ENCODE data around the gene HS3ST3B1.

- no peak for TF ChIP-seq CTCF (IDR thresholded peaks at IDR 0.05)
- no peak for TF ChIP-seq POLR2A (IDR thresholded peaks at IDR 0.05)
Measured at GRCh38 chr17:14366199-14366598, 65.3 kb downstream of the HS3ST3B1 start.
